K562 (cell line): ENCODE results near the gene MTCH2. TPM values are rescaled to one million over a fixed set of nuclear protein-coding genes. Genes with fewer than 3 reads are reported as not detected.

Experiments
- ATAC-seq: fragments of 200-7000 bp; cut with Tn5 transposase; 3 replicates; pipeline ENCODE4 v1.9.1; 2020; ENCODE audit warnings: moderate library complexity
- BruUV-seq: library from RNA; stranded (reverse); fragments of 400-500 nt; replicated peaks from 2 replicates; lab custom pipeline; 2021; lab: Mats Ljungman, UMichigan
- CTCF ChIA-PET: fragments of 300-600 bp; formaldehyde crosslinking; extraction: SDS; loops from one replicate; lab custom pipeline; 2021; ENCODE audit warnings: low intra/inter-chr PET ratio; lab: Yijun Ruan, JAX
- POLR2A ChIA-PET: fragments of 300-600, 350-650 bp; sonication (Branson Sonifier 250); formaldehyde crosslinking; extraction: SDS; loops from one replicate; lab custom pipeline; 2021; ENCODE audit warnings: antibody characterized with exemption, inconsistent platforms; lab: Yijun Ruan, JAX
- DNase-seq, 4 experiments: peaks; one replicate each; pipeline versions ENCODE4 v3.0.0 to v3.0.0-alpha.2; 2011 to 2018; ENCODE audit warnings: low spot score in 3 of 4, mixed read lengths in 3 of 4; ENCODE audit errors: extremely low read depth in 1 of 4
- FAIRE-seq: peaks from 2 replicates; lab custom pipeline; 2011; peaks lifted over from hg19 to GRCh38; lab: Jason Lieb, UNC
- H2AFZ ChIP-seq: 2 replicates; pipeline ENCODE4 v1.6.0; 2011; ENCODE audit warnings: low read depth, low read length, control low read depth, inconsistent platforms
- H3K27ac ChIP-seq: fragments of 200-600 bp; 3 replicates; pipeline ENCODE4 v1.8.0; 2011; ENCODE audit warnings: low read depth, mild to moderate bottlenecking, control low read depth, inconsistent platforms, low read length, moderate library complexity, mixed read lengths; ENCODE audit errors: extremely low read depth
- H3K27me3 ChIP-seq, 2 experiments: fragments of 300-600 bp in 1 of 2; 2 replicates in 1 of 2; 3 replicates in 1 of 2; pipeline versions ENCODE4 v1.6.0 to v1.8.0; 2011; ENCODE audit warnings: inconsistent platforms in 2 of 2, low read length in 2 of 2, mild to moderate bottlenecking in 1 of 2, mixed read lengths in 1 of 2, moderate library complexity in 1 of 2; ENCODE audit not compliant: control insufficient read depth in 2 of 2, insufficient read depth in 2 of 2
- H3K36me3 ChIP-seq: fragments of 300-600 bp; 3 replicates; pipeline ENCODE4 v1.8.0; 2011; ENCODE audit warnings: mild to moderate bottlenecking, low read length, inconsistent platforms; ENCODE audit not compliant: control insufficient read depth, insufficient read depth
- H3K4me1 ChIP-seq, 2 experiments: fragments of 200-600 bp in 1 of 2; replicated peaks in 1 of 2; 2 replicates in 1 of 2; 3 replicates in 1 of 2; pipeline versions ENCODE4 v1.5.1 to v1.8.0; 2011; ENCODE audit warnings: inconsistent platforms in 2 of 2, low read length in 2 of 2, mild to moderate bottlenecking in 1 of 2, mixed read lengths in 1 of 2, moderate library complexity in 1 of 2; ENCODE audit not compliant: control insufficient read depth in 2 of 2, insufficient read depth in 2 of 2
- H3K4me2 ChIP-seq: 2 replicates; pipeline ENCODE4 v1.6.1; 2011; ENCODE audit warnings: low read length, control low read depth, inconsistent platforms, mixed read lengths; ENCODE audit not compliant: insufficient read depth
- H3K4me3 ChIP-seq: fragments of 200-600 bp; sonication (generic), shearing (Covaris generic); 2 replicates; pipeline ENCODE4 v1.5.1; 2016; ENCODE audit warnings: control low read depth, inconsistent platforms
- H3K79me2 ChIP-seq: fragments of 200-600 bp; 3 replicates; pipeline ENCODE4 v1.8.0; 2011; ENCODE audit warnings: low read length, inconsistent platforms; ENCODE audit not compliant: control insufficient read depth, insufficient read depth
- H3K9ac ChIP-seq, 2 experiments: 2 replicates each; pipeline versions ENCODE4 v1.6.0 to v1.6.1; 2011; ENCODE audit warnings: low read depth in 2 of 2, low read length in 2 of 2, control low read depth in 1 of 2, inconsistent platforms in 1 of 2, mild to moderate bottlenecking in 1 of 2, mixed read lengths in 1 of 2; ENCODE audit not compliant: insufficient read depth in 1 of 2
- H3K9me1 ChIP-seq: one replicate; pipeline ENCODE4 v1.6.0; 2011; ENCODE audit warnings: inconsistent platforms, mild to moderate bottlenecking, low read length, moderate library complexity; ENCODE audit not compliant: control insufficient read depth, insufficient read depth
- H3K9me3 ChIP-seq: replicated peaks from 2 replicates; pipeline ENCODE4 v1.5.1; 2011; ENCODE audit warnings: low read depth, low read length, inconsistent platforms; ENCODE audit not compliant: control insufficient read depth, insufficient read depth
- H4K20me1 ChIP-seq: replicated peaks from 2 replicates; pipeline ENCODE4 v1.6.1; 2011; ENCODE audit warnings: low read length, inconsistent platforms, mixed read lengths; ENCODE audit not compliant: control insufficient read depth, insufficient read depth
- AFF4 ChIP-seq: sonication (generic); formaldehyde crosslinking; IDR thresholded peaks from 2 replicates; pipeline ENCODE4 v1.8.0; 2023; ENCODE audit warnings: mild to moderate bottlenecking, missing genetic modification reagents
- ATF4 ChIP-seq: fragments of 450-650 bp; formaldehyde crosslinking; IDR thresholded peaks from 2 replicates; pipeline ENCODE4 v1.4.0; 2022; ENCODE audit warnings: mild to moderate bottlenecking, moderate library complexity
- BHLHE40 ChIP-seq: IDR thresholded peaks from 2 replicates; pipeline ENCODE4 v1.6.1; 2011; ENCODE audit warnings: low read length, improper control_type of control experiment
- BRF1 ChIP-seq: IDR thresholded peaks from 3 replicates; pipeline ENCODE4 v1.6.1; 2011; ENCODE audit warnings: borderline replicate concordance, mild to moderate bottlenecking; ENCODE audit not compliant: insufficient read length; ENCODE audit errors: extremely low read depth
- CHD2 ChIP-seq: IDR thresholded peaks from 2 replicates; pipeline ENCODE4 v1.6.1; 2011; ENCODE audit warnings: low read depth, low read length
- CREM ChIP-seq: IDR thresholded peaks from 2 replicates; pipeline ENCODE4 v1.6.1; 2014; ENCODE audit warnings: antibody characterized with exemption, low read depth
- EP400 ChIP-seq: fragments of 450-650 bp; IDR thresholded peaks from 2 replicates; pipeline ENCODE4 v1.6.1; 2017; ENCODE audit warnings: antibody characterized with exemption, mild to moderate bottlenecking, moderate library complexity
- ESRRB ChIP-seq: fragments of 250-450 bp; sonication (Bioruptor Pico); IDR thresholded peaks from 2 replicates; pipeline ENCODE4 v1.5.0; 2020; ENCODE audit warnings: mild to moderate bottlenecking, moderate library complexity, borderline replicate concordance
- ETV1 ChIP-seq: fragments of 450-650 bp; conservative IDR thresholded peaks from 2 replicates; pipeline ENCODE4 v1.6.1; 2016; ENCODE audit warnings: missing genetic modification characterization, control low read depth, low read depth, missing compliant biosample characterization
- NBN ChIP-seq: fragments of 450-650 bp; IDR thresholded peaks from 2 replicates; pipeline ENCODE4 v1.6.1; 2016; ENCODE audit warnings: low read depth, mild to moderate bottlenecking
- PURB ChIP-seq: sonication (generic); formaldehyde crosslinking; IDR thresholded peaks from 2 replicates; pipeline ENCODE4 v1.9.0; 2021; ENCODE audit warnings: low read depth, mild to moderate bottlenecking, missing genetic modification reagents
- RBM34 ChIP-seq: fragments of 200-400 bp; formaldehyde crosslinking; IDR thresholded peaks from 2 replicates; pipeline ENCODE4 v1.6.1; 2018; ENCODE audit warnings: low read length, borderline replicate concordance; ENCODE audit not compliant: insufficient read depth
- RCOR1 ChIP-seq, 2 experiments: IDR thresholded peaks; 2 replicates each; pipeline ENCODE4 v1.6.1; 2012; ENCODE audit warnings: low read depth in 2 of 2, low read length in 2 of 2, borderline replicate concordance in 1 of 2, improper control_type of control experiment in 1 of 2
- TBP ChIP-seq: optimal IDR thresholded peaks from 2 replicates; pipeline ENCODE3; 2011; ENCODE audit warnings: low read depth, low read length, improper control_type of control experiment
- TFAP4 ChIP-seq: sonication (generic); formaldehyde crosslinking; IDR thresholded peaks from 2 replicates; pipeline ENCODE4 v1.8.0; 2022; ENCODE audit warnings: missing genetic modification reagents, mild to moderate bottlenecking, moderate library complexity, borderline replicate concordance
- ZNF212 ChIP-seq: fragments of 450-650 bp; formaldehyde crosslinking; IDR thresholded peaks from 2 replicates; pipeline ENCODE4 v1.4.0; 2020; ENCODE audit warnings: mild to moderate bottlenecking
- ZNF274 ChIP-seq: IDR thresholded peaks from 2 replicates; pipeline ENCODE4 v1.6.1; 2011; ENCODE audit warnings: low read depth, mild to moderate bottlenecking, low read length, moderate library complexity, borderline replicate concordance
- ZNF3 ChIP-seq: fragments of 250-450 bp; sonication (Bioruptor Pico); IDR thresholded peaks from 2 replicates; pipeline ENCODE4 v1.5.0; 2021; ENCODE audit warnings: mild to moderate bottlenecking, moderate library complexity
- ZNF507 ChIP-seq: conservative IDR thresholded peaks from 2 replicates; pipeline ENCODE4 v1.6.1; 2017; ENCODE audit warnings: missing genetic modification characterization, missing compliant biosample characterization
- in situ Hi-C: fragments of 300-500 bp; cut with MboI; formaldehyde crosslinking; loops from 4 replicates; pipeline ENCODE4 v1.15.0; 2018; ENCODE audit warnings: inconsistent platforms, mixed read lengths
- intact Hi-C: fragments of 100-400 bp; cut with micrococcal nuclease; formaldehyde crosslinking; loops from 2 replicates; pipeline ENCODE4 v1.14.2; 2022
- polyA plus RNA-seq, 8 experiments: library from polyadenylated mRNA; depleted of rRNA in 4 of 8; stranded (reverse) in 5 of 8; unstranded in 3 of 8; fragments of >200 nt; fragmentation: Nextera tagmentation in 2 of 8; fragmentation: Illumina TruSeq in 1 of 8; extraction: Ambion mirVana in 2 of 8; extraction: Trizol in 1 of 8; gene quantifications; 2 replicates each; pipeline versions ENCODE4 v1.2.1 to v1.2.3, GENCODE V29; 2011 to 2014; ENCODE audit warnings: inconsistent platforms in 1 of 8, missing spikeins in 1 of 8
- total RNA-seq, 7 experiments: library from RNA; depleted of rRNA in 6 of 7; stranded (reverse); fragments of >200 nt in 6 of 7; fragmentation: Illumina TruSeq in 2 of 7; extraction: Trizol in 2 of 7; gene quantifications; 2 replicates each; pipeline versions ENCODE4 v1.2.1 to v1.2.3, GENCODE V29; 2011 to 2021; ENCODE audit warnings: low replicate concordance in 1 of 7

Gene MTCH2
- total and polyA plus RNA-seq, 9 of the 15 experiments (the other 6 are each of a cell fraction or from before 2014, with no cell fraction given) = 95.4 to 620 (median 198) TPM

GRCh38 chr11:47668665-47669064 is 26.3 kb upstream of the MTCH2 start:
- no TSS peak for BruUV-seq
- CTCF ChIA-PET = no interaction called here
- ATAC-seq (no peak), DNase-seq (no peak), FAIRE-seq (no peak)
- H3K4me1 ChIP-seq = peaks cover 0 to 16% of the 10 kb centered on the region in 2 experiments; a peak in 3 of 5 replicates
- H3K36me3 ChIP-seq = no peaks in the 10 kb centered on the region
- no peaks in the 10 kb centered on the region for H3K27me3 ChIP-seq
- no peaks in the 10 kb centered on the region for H3K79me2 ChIP-seq
- no peak overlapping the region for H3K27ac ChIP-seq
- no peaks in the 10 kb centered on the region for H3K9me1 ChIP-seq
- in situ Hi-C loops = no loop called here
- intact Hi-C loops = no loop called here
- no peak overlapping the region for H2AFZ ChIP-seq
- no peak overlapping the region for H3K4me3 ChIP-seq
- no peaks in the 10 kb centered on the region for H4K20me1 ChIP-seq
- no peaks in the 10 kb centered on the region for H3K9me3 ChIP-seq
- no peak overlapping the region for H3K4me2 ChIP-seq
- POLR2A ChIA-PET = no interaction called here
- H3K9ac ChIP-seq = no peak overlapping the region
- TF ChIP-seq ZNF274 (no peak), PURB (no peak), ZNF507 (tag) (no peak), CHD2 (no peak), ATF4 (CRISPR knock-in tag) (no peak), CREM (no peak), RCOR1 (IDR thresholded peaks at IDR 0.05; ENCODE audit: borderline replicate concordance in 1 of 2, low read depth in 2 of 2, low read length in 2 of 2) (no peak), AFF4 (no peak), RBM34 (no peak), TBP (no peak), ESRRB (no peak), BRF1 (no peak), ZNF212 (CRISPR knock-in tag) (no peak), BHLHE40 (no peak), ETV1 (tag) (no peak), TFAP4 (CRISPR knock-in tag) (no peak), NBN (no peak), EP400 (no peak), ZNF3 (CRISPR knock-in tag) (no peak)
